ENCODE data around the gene SMIM33.

- TF ChIP-seq PREB (CRISPR knock-in tag; IDR thresholded peaks at IDR 0.05; ENCODE audit: borderline replicate concordance) (no peak), MXD4 (CRISPR knock-in tag; IDR thresholded peaks at IDR 0.05; ENCODE audit: borderline replicate concordance) (no peak), MAX (CRISPR knock-in tag; IDR thresholded peaks at IDR 0.05) (no peak), ZNF138 (CRISPR knock-in tag; conservative IDR thresholded peaks at IDR 0.05) (no peak)
- TF ChIP-seq, protein P1, sequence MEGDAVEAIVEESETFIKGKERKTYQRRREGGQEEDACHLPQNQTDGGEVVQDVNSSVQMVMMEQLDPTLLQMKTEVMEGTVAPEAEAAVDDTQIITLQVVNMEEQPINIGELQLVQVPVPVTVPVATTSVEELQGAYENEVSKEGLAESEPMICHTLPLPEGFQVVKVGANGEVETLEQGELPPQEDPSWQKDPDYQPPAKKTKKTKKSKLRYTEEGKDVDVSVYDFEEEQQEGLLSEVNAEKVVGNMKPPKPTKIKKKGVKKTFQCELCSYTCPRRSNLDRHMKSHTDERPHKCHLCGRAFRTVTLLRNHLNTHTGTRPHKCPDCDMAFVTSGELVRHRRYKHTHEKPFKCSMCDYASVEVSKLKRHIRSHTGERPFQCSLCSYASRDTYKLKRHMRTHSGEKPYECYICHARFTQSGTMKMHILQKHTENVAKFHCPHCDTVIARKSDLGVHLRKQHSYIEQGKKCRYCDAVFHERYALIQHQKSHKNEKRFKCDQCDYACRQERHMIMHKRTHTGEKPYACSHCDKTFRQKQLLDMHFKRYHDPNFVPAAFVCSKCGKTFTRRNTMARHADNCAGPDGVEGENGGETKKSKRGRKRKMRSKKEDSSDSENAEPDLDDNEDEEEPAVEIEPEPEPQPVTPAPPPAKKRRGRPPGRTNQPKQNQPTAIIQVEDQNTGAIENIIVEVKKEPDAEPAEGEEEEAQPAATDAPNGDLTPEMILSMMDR (IDR thresholded peaks at IDR 0.05): no peak
- TF ChIP-seq, protein P2, sequence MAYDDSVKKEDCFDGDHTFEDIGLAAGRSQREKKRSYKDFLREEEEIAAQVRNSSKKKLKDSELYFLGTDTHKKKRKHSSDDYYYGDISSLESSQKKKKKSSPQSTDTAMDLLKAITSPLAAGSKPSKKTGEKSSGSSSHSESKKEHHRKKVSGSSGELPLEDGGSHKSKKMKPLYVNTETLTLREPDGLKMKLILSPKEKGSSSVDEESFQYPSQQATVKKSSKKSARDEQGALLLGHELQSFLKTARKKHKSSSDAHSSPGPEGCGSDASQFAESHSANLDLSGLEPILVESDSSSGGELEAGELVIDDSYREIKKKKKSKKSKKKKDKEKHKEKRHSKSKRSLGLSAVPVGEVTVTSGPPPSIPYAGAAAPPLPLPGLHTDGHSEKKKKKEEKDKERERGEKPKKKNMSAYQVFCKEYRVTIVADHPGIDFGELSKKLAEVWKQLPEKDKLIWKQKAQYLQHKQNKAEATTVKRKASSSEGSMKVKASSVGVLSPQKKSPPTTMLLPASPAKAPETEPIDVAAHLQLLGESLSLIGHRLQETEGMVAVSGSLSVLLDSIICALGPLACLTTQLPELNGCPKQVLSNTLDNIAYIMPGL (CRISPR knock-in tag; IDR thresholded peaks at IDR 0.05): no peak
- TF ChIP-seq, protein P3, sequence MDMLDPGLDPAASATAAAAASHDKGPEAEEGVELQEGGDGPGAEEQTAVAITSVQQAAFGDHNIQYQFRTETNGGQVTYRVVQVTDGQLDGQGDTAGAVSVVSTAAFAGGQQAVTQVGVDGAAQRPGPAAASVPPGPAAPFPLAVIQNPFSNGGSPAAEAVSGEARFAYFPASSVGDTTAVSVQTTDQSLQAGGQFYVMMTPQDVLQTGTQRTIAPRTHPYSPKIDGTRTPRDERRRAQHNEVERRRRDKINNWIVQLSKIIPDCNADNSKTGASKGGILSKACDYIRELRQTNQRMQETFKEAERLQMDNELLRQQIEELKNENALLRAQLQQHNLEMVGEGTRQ (CRISPR knock-in tag; IDR thresholded peaks at IDR 0.05): no peak
- TF ChIP-seq, protein P4, sequence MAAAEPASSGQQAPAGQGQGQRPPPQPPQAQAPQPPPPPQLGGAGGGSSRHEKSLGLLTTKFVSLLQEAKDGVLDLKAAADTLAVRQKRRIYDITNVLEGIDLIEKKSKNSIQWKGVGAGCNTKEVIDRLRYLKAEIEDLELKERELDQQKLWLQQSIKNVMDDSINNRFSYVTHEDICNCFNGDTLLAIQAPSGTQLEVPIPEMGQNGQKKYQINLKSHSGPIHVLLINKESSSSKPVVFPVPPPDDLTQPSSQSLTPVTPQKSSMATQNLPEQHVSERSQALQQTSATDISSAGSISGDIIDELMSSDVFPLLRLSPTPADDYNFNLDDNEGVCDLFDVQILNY (CRISPR knock-in tag; IDR thresholded peaks at IDR 0.05): no peak
Observed at GRCh38 chr5:139454568-139455290, 16.1 kb upstream of the SMIM33 start.
